GM18508 (cell line): ENCODE results near the gene OIT3.

Source experiments
- ATAC-seq: cut with Tn5 transposase; IDR thresholded peaks from one replicate; pipeline ENCODE4 v1.9.1; 2021; ENCODE audit warnings: moderate number of reproducible peaks; ENCODE audit not compliant: insufficient read depth, unreplicated experiment

The OIT3 gene

GRCh38 chr10:72893136-72893798 lies at the start of gene OIT3:
Gene OIT3, plus strand, starts transcription at chr10:72893739. Its CDS starts 60 bp downstream, at chr10:72893799.
- ATAC-seq, result no peak

DNA sequence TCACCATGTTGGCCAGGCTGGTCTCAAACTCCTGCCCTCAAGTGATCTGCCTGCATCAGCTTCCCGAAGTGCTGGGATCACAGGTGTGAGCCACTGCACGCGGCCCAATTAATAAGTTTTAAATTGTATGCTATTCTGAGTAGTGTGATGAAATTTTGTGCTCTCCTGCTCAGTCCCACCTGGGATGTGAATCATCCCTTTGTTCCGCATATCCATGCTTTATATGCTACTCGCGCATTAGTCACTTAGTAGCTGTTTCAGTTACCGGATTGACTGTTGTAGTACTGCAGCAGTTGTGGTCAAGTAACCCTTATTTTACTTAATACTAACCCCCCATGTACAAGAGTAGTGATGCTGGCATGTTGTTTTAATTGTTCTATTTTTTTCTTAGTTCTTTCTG lies 47.3 kb upstream of the OIT3 start:
- no peak for ATAC-seq

DNA sequence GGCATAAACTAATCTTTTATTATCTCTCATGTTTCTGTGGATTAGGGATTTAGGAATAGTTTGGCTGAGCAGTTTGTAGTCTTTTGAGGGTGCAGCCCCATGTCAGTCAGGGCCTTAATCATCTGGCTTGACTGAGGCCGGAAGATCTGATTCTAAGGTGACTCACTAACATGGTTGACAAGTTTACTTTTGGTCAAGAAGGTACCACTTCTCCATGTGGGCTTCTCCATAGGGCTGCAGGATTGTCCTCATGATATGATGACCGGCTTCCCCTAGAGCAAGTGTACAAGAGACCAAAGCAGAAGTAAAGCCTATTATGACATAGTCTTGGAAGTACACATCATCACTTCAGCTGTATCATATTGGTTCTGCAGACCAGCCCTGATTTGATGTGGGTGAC lies 45.9 kb upstream of the OIT3 start:
- no peak for ATAC-seq

DNA sequence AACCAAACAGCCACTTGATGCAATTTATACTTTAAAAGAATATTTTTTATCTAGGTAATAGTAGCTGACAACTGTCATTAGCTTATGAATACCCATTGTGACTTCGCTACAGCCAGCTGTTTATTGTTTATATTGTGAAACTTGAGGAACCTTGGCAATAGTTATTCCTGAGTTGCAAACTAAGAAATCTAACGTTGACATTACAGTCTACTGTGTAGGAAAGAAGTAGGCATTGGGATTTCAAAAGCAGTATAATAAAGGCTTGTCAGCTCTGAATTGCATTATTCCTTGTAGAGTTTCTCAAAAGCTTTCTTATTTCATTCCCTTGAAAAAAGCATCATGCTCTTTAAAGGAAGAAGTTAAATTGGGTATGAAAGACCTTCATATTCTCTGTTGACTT lies 42.7 kb upstream of the OIT3 start:
- no peak for ATAC-seq

- ATAC-seq, result no peak
Measured at GRCh38 chr10:72851509-72851908, 42.0 kb upstream of the OIT3 start.

DNA sequence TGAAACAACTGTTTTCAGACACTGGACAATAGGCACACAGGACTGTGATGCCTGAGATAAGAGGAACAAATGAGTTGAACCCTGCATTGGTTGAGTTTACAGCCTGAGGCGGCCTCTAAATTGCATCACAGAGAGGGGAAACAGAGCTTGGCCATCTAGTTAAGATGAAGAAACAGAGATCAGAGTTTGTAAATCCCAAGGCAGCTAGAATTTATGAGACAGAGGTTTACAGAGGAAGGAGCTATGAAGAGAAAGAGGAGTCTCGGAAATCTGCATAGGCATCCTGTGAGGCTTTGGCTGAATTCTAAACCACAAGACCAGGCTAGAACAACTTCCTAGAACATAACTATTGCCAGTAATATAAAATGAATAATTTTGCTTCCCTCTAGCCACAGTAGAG lies 41.0 kb upstream of the OIT3 start:
- no peak for ATAC-seq

GRCh38 chr10:72855129-72855528 lies 38.4 kb upstream of the OIT3 start:
- ATAC-seq, result no peak

DNA sequence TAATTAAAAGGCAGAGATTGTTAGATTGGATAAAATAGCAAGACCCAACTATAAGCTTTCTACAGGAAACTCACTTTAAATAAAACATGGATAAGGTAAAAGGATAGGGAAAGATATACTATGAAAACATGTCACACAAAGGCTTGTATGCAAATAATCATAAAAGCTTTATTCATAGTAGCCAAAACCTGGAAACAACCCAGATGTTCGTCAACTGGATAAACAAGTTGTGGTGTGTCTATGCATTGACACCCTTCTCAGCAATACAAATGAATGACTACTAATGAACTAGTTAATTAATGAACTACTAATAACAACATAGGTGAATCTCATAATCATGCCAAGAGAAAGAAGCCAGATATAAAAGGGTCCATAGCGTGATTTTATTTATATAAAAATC lies 37.7 kb upstream of the OIT3 start:
- ATAC-seq, result no peak

- no peak for ATAC-seq
Measured at GRCh38 chr10:72858067-72858466, 35.5 kb upstream of the OIT3 start.

- no peak for ATAC-seq
Measured at GRCh38 chr10:72862957-72863356, 30.6 kb upstream of the OIT3 start.

DNA sequence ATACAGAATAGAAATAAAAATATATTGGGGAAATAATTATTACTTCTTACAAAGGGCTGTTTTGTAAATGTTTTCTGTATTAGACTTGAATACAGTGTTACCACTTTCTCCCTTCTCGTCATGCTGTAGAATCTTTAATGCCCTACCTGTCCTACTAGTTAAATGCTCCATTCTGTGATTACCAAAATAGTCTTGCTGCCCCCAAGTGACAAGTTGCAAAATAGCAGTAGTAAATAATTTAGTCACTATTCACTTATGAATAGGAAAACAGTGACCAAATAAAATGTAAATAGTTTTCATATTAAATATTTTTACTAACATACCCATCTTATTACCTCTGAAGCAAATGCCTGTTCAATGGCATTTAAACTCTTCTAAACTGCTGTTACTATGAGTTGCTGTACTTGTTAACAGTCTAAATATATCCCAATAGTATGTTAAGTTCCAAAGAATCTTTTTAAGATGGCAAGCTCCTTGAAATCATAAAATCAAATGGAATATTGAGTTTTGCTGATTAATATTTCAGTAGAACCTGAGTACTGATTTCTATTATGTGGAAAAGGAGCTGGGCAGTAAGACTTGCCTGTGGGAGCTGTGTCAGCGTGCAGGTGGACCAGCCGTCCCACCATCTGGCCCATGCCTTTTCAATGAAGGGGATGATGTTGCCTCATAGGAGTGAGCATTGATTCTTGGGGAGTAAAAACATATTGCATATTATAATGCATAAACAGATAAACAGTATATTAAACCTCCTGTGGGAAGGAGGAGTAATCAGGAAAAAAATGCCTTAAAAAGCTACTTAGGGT lies 18.1 kb upstream of the OIT3 start:
- ATAC-seq, result no peak

GRCh38 chr10:72879245-72879644 lies 14.3 kb upstream of the OIT3 start:
- no peak for ATAC-seq

GRCh38 chr10:72881291-72881690 lies 12.2 kb upstream of the OIT3 start:
- ATAC-seq, result no peak

DNA sequence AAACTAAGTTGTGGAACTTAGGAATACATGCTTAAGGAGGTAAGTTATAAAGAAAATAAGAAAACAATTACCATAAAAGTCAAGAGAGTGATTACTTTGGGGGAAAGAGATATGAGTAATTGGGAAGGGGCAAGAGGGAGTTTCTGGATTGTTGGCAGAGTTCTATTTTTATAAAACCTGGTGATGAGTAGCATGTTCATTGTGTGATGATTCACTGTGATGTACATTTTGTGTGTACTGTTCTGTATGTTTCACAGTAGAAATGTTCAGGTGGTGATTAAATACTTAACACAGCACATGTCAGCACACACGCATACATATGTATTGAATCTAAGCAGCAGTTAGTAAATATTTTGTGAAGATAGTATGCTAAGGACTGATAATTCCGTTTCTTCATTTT lies 9.7 kb upstream of the OIT3 start:
- no peak for ATAC-seq

DNA sequence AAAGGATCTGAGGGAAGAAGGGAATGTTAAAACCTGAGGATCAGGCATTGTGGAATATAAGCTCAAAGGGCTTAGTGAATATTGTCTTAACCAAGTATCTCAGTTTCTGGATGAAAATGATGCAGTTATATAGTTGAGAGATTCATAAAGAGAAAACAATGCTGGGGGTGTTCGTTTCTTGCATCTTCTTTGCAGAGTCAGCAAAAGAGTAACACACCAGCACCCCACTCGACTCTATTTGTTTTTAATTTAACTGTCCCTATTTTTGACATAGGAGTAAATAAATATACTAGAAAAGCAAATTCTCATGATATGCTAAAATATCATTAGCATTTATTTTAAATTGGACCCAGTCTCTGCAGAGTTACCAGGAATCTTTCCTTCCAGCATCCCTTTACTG lies 7.6 kb upstream of the OIT3 start:
- no peak for ATAC-seq

- no peak for ATAC-seq
Measured at GRCh38 chr10:72886621-72887020, 6.9 kb upstream of the OIT3 start.

GRCh38 chr10:72887043-72887442 lies 6.5 kb upstream of the OIT3 start:
- no peak for ATAC-seq

GRCh38 chr10:72888151-72888638 lies 5.3 kb upstream of the OIT3 start:
- ATAC-seq, result no peak

- no peak for ATAC-seq
Measured at GRCh38 chr10:72889391-72889831, 4.1 kb upstream of the OIT3 start.

DNA sequence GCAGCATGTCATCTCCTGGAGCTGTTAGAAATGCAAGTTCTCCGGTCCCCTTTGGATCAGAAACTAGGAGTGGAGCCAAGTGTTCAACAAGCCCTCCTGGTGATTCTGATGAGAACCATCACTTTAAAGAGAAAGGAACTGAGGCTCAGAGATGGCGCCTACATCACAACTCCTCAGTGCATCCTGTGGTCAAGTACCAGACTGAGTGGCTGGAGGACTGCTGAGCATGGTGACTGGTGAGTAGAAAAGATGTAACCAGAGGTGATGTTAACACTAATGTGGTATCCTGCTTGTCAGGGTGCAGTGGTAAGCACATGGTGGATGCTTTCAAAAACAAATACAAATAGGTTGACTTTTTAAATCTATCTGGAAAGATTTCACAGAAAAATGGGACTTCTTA lies 3.5 kb upstream of the OIT3 start:
- ATAC-seq, result no peak

GRCh38 chr10:72895236-72895850 lies 1.8 kb downstream of the OIT3 start:
- ATAC-seq, result no peak
